ENCODE results near the gene MYO5C.
"Not testable (repeated sequence)": the region's sequence is repeated elsewhere in the genome, so short reads cannot be mapped to it uniquely, and the experiment has no call there.

Gene MYO5C

GRCh38 chr15:52241489-52241888, 54.1 kb downstream of the MYO5C start:
- no peak for DNase-seq (ENCODE audit: low read depth)

GRCh38 chr15:52240166-52240565, 55.4 kb downstream of the MYO5C start:
- DNase-seq (ENCODE audit: low read depth), result no peak

DNA sequence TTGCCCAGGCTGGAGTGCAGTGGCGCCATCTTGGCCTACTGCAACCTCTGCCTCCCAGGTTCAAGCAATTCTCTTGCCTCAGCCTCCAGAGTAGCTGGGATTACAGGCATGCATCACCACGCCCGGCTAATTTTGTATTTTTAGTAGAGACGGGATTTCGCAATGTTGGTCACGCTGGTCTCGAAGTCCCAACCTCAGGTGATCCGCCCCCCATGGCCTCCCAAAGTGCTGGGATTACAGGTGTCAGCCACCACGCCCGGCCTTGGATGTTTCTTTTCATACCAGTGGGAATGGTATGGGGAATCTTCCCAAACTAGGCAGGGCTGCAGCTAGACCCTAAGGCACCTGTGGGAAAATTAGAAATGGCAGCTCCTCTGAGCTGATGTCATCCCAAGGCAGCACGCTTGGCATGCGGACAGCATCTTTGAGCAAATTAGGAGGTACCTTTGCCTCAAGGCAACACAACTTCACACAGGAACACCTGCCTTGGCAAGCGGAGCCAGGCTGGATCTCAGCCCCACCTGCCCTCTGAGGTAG, 56.5 kb downstream of the MYO5C start:
- not testable (repeated sequence) for DNase-seq (ENCODE audit: low read depth)

- no peak for DNase-seq (ENCODE audit: low read depth)
These were observed 57.5 kb downstream of the MYO5C start for GRCh38 chr15:52238149-52238548.

- peak; percentile 39 for DNase-seq (ENCODE audit: low read depth)
These were observed 59.6 kb downstream of the MYO5C start for GRCh38 chr15:52236013-52236412.

GRCh38 chr15:52234596-52235541, 60.7 kb downstream of the MYO5C start:
- DNase-seq (ENCODE audit: low read depth), result no peak

GRCh38 chr15:52233405-52233804, 62.2 kb downstream of the MYO5C start:
- peak; percentile 72 for DNase-seq (ENCODE audit: low read depth)

- peak; percentile 39 for DNase-seq (ENCODE audit: low read depth)
These were observed 63.3 kb downstream of the MYO5C start for GRCh38 chr15:52232327-52232726.

DNA sequence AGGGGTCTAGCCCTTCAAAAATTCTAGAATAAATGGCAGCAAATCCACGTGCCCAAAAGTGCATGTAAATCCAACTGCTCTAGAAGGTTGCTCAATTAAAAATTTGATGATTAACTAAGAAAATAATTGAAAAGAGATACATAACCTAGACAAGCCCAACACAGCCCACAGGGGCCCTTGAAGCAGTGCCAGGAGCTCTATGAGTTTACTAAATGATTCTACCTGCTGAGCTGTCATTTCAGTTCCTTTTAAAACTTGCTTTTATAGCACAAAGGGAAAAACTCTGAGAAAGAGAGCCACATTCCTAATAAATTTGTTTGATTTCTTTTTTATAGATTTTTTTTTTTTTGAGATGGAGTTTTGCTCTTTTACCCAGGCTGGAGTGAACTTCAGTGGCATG, 65.5 kb downstream of the MYO5C start:
- no peak for DNase-seq (ENCODE audit: low read depth)

- DNase-seq (ENCODE audit: low read depth), result peak; percentile 26
These were observed 66.7 kb downstream of the MYO5C start for GRCh38 chr15:52228921-52229320.

GRCh38 chr15:52227456-52227855, 68.1 kb downstream of the MYO5C start:
- DNase-seq (ENCODE audit: low read depth), result peak; percentile 83

DNA sequence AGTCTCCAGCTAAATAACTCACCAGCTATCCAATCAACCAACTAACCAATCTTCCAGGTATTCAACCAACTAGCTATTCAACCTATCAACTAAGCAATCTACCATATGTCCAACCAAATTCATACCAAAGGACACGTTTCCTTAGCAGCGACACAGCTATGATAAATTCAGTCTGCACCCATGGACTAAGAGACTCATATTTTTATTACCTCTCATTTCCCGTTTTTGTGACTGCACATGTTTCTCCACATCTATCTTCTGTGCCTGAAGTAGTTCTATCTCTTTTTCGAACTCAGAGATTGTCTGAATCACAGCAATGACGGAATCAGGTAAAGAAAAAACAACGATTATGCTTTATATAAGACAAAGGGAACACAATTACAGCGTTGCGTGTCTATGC, 70.4 kb downstream of the MYO5C start:
- DNase-seq (ENCODE audit: low read depth), result no peak

GRCh38 chr15:52224211-52224610, 71.4 kb downstream of the MYO5C start:
- no peak for DNase-seq (ENCODE audit: low read depth)

DNA sequence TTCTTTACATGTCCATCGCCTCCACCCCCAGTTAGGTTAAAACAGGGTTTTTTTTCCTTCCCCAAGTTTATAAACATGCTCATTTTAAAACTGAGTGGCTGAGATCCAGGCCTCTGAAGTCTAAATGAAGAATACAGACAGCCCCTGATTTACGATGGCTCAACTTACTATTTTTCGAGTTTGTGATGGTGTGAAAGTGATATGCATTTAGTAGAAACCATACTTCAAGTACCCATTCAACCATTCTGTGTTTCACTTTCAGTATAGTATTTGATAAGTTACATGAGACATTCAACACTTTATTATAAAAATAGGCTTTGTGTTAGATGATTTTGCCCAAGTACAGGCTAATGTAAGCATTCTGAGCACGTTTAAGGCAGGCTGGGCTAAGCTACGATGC, 73.9 kb downstream of the MYO5C start:
- DNase-seq (ENCODE audit: low read depth), result no peak

DNA sequence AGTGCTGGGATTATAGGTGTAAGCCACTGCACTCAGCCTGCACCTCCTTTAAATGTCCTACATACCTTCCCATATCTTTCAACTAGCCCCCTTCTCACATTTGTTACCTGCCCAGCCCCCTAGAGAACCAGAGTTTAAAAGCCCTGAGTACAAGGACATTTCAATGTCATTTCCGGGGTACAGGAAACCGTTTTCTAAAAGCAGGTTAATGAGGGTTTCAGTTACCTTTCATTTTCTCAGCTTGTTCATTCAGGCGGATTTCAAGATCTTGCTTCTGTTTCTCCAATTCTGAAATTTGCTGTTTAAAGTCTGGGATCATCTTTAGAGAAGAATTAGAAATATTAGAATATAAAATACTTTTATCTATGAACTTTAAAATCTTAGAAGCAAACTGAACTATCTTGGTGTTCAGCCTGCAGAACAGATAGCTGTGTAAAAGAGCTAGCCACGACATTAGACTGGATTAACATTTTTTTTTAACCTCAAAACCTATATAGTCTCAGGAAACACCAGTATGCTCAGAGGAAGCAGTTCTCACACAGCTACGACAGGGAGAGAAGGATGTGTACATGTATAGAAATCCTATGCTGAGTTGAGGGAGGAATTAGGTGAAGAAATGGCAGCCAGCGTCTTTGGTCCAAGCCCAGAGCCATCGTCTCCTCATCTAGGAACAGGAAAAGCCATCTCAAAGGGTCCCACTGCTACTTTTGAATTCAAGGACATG, 74.5 kb downstream of the MYO5C start:
- DNase-seq (ENCODE audit: low read depth), result no peak

- peak; percentile 65 for DNase-seq (ENCODE audit: low read depth)
These were observed 75.4 kb downstream of the MYO5C start for GRCh38 chr15:52220251-52220650.

DNA sequence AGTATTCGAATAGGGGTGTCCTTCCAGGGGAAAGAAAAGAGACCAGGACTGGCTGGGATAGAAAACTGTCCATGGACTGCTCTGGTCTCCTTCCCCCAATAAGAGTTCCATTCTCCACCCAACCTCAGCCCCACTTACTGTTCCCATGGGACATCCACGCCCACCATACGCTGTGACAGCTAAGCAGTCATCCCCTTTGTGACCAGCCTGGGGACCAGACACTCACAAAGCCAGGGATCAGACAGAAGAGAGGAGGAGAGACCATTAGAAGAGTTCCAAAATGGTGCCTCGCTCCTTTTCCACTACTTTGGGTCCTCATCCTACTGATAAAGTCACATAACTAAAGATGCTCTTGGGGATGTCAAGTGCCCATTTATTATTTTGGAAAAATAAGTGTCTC, 76.8 kb downstream of the MYO5C start:
- no peak for DNase-seq (ENCODE audit: low read depth)

DNA sequence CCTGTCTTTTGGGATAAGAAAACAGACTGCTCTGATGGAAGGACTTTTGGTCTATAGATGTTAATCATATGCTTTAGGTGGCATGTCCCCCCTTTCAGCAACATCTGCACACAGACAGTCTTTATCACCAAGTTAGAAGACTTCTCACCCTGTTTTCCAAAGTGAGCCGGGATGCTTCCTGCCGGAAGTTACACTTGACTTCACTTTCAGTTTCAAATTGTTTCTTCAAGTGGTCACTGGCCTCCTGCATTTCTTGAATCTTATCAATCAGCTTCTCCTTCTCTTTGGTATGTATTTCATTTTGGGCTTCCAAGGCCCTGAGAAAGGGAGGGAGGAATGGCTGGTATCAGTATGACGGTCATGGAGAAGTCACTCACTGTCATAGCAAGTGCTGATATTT, 77.2 kb downstream of the MYO5C start:
- DNase-seq (ENCODE audit: low read depth), result no peak

- no peak for DNase-seq (ENCODE audit: low read depth)
These were observed 78.4 kb downstream of the MYO5C start for GRCh38 chr15:52217186-52217585.

GRCh38 chr15:52214553-52214952, 81.1 kb downstream of the MYO5C start:
- no peak for DNase-seq (ENCODE audit: low read depth)

DNA sequence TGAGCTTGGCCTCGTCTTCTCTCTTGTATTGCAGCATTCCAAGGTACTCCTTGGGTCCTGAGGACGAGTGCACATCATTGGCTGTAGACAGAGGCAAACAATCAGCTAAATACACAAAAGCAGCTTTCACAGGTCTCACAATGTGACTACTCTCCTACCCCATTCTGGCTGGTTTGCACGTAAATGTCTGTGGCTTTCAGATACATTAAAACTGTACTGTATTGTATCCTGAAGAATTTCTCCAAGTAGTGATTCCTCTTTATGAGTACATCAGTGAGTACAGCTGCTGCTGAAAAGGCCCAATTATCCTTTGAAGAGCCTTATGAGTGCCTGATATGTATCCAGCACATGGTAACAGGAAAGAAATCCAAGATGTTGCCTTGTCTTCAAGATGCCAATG, 82.4 kb downstream of the MYO5C start:
- no peak for DNase-seq (ENCODE audit: low read depth)

- DNase-seq (ENCODE audit: low read depth), result peak; percentile 80
These were observed 87.2 kb downstream of the MYO5C start for GRCh38 chr15:52208306-52208946.
